NCI-H1694 (cell line): ENCODE data around the gene ANXA8L1.
"Not testable (repeated sequence)": the region's sequence is repeated elsewhere in the genome, so short reads cannot be mapped to it uniquely, and the experiment has no call there.

Source experiments
- DNase-seq: peaks from one replicate; lab custom pipeline; 2025; lab: John Stamatoyannopoulos, UW

The ANXA8L1 gene

DNA sequence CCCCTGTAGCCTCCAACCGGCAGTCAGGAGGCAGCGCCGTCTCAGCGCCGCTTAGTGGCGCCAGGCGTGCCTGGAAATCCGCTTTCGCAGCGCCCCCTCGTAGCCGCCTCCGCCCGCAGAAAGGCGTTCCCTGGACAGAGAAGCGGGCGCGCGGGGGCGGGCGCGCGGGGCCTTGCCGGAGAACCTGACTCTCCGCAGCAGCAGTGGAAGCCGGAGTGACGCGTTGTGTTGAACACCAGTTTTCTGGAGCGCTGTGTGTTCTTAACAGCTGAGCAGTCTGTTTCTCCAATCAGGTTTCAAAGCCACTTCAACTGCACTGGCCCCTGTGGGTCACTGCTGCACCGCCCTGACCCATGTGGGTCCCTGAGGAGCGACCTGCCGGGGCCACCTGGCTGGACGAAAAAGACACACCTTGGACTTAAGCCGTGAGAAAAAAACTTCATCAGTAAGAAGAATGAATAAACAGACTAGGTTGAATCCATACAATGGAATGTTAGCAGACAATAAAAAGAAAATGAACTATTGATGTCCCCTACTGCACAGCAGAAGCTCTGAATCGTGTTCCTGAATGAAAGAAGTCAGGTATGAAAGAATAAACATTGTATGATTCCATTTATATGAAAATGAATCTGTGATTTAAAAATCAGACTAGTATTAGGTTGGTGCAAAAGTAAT is 22.8 kb downstream of the ANXA8L1 start:
- DNase-seq: not testable (repeated sequence)

DNA sequence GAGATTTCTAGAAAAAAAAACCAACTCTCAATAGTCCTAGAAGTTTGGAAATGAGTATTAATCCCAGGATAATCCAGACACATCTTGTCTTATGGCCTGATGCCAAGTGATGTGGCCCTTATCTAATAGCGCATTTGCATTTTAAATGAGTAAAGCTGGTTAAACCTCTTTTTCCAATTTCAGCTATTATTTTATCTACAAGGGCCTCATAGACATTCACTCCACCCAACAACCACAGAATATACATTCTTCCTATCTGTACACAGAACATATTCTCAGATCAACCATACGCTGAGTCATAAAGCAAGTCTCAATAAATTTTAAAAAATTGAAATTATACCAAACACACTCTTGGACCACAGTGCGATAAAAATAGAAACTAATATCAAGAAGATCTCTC is 34.0 kb downstream of the ANXA8L1 start:
- not testable (repeated sequence) for DNase-seq

DNA sequence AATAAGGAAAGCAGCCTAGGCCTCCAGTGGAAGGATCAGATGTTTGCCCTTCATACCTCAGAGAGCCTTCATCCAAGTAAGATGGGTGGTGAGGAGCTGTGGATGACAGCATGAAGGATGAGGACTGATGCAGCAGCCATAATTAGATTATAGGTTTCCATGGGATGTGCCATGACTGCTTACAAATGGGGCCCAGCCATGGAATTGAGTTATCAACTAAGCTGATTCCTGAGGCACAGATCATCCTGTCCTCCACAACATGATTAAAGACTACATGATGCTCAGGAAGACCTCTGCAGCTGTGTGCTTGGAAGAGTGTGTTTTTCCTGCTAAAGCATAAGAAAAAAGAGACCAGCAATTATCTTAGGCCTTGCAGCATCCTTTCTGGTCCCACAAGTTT is 35.5 kb downstream of the ANXA8L1 start:
- DNase-seq: not testable (repeated sequence)

DNA sequence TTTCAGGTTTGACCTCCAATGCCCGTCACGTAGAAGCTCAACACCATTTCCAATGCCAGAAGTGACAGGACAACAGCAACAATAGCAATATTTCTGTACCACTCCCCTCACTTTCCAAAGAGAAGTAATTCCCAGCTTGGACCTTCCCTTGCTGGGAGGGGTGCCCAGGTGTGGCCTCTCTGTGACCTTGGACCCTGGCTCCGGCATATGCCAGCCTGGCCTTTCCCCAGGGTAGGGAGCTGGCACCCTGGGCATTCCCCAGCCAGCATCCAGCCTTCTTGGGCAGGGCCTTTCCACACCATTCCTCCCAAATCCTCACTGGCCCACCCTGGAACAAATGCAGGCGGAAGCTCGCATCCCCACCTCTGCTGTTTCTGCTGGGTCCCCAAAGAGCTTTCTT is 37.1 kb downstream of the ANXA8L1 start:
- DNase-seq: not testable (repeated sequence)

DNA sequence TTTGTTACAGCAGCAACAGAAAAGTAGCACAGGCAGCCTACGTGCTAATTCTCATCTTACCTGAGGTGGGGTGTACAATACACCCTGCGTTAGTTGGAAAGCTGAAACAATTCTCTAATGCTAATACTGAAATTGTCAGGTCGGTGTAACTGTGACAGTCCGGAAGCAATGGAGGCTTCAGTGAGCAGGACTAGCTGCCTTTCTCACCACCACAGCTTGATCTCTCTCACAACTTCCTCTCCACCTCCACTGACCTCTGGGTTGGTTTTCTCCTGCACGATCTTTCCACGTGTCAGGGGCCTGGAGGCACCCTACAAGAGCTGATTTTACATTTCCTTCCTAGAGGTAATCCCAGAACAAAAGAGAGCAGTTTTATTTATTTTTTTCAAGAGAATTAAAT is 39.7 kb downstream of the ANXA8L1 start:
- DNase-seq: not testable (repeated sequence)

DNA sequence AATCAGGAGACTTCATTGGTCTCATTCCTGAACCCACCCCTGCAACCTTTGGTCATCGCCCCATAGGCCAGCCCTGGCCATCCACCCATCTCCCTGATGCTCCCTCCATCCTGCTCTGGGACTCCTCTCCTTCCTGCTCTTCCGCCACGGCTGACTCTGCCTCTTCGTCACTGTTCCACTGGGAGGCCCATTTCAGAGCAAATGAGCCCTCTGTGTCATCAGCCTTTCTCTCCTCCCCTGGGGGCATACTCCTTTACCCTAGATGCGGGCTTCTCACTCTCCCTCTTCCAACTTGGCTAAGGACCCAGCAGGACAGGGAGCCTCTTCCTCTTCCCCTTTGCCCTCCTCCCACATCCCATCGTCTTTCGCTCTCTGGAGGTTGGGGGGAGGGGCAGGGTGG is 42.7 kb downstream of the ANXA8L1 start:
- DNase-seq: not testable (repeated sequence)

DNA sequence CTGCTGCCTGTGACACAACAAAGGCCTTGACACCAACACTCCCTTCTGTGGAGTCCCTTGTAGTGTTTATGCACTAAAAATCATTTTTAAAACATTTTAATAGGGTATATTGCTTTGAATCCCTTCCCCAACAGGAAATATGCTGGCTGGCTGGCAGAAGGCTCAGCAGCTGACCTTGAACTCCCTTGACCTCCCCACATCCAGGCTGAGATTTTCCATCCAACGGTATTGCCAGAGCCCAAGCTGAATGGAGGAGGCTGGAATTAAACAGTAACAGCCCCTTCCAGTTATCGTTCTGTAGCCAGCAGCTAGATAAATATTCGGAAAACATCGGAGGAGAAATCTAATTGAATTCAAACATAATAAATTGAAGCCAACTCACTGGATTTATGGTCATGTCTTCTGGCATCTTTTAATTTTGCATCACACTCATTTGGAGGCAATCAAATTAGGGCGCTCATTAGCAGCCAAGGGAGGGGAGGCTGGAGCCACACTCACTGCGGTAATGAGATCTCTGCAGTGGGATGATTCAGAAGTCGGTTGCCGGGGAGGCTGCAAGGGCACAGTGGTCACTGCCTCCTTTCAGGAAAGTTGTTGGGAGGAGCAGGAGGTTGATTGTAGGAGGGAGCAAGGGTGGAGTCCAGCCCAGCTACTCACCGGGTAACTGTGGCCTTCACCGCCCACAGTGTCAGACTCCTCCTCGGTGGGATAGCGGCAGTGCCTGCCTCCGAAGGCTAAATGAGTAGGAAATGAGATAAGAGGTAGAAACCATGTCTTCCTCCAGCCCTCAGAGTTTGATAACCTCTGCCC is 44.2 kb downstream of the ANXA8L1 start:
- DNase-seq: not testable (repeated sequence)

DNA sequence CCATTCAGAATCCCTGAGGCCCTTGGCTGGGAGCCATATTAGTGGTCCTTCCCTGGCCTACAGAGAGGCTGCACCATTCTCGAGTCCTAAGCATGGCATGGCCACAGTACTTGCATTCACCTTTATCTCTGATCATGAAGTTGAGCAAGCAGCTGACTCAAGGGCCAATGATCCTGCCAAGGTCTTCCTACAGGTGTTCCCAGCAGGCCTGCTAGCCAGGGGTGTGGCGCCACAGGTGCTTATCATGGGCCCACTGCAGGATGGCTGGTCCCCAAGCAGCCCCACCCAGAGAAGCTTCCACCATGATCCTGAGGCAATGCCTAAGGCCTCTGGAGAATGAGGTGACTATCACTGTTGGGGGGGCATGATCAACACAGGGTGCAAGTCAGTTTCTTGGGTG is 48.0 kb downstream of the ANXA8L1 start:
- DNase-seq: not testable (repeated sequence)

DNA sequence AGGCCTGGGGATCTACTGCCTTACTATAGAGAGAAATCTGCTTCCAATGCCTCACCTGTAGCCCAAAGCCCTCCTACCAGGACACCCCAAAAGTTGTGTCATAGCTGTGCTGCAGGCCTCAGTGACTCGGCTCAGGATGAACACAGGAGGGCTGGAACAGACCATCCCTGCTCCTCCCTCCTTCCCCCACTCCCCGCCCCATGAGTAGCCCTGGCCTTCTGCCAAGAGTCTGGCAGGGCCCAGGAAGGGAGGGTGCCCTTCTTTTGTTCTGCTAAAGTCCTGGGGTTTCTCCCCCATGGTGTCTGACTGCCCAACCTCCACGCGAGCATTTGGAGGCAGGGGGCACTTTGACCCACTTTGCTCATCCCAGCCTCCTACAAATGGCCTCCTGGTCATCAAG is 65.4 kb downstream of the ANXA8L1 start:
- DNase-seq: not testable (repeated sequence)
